Measurements from ENCODE around the gene MNAT1.

DNA sequence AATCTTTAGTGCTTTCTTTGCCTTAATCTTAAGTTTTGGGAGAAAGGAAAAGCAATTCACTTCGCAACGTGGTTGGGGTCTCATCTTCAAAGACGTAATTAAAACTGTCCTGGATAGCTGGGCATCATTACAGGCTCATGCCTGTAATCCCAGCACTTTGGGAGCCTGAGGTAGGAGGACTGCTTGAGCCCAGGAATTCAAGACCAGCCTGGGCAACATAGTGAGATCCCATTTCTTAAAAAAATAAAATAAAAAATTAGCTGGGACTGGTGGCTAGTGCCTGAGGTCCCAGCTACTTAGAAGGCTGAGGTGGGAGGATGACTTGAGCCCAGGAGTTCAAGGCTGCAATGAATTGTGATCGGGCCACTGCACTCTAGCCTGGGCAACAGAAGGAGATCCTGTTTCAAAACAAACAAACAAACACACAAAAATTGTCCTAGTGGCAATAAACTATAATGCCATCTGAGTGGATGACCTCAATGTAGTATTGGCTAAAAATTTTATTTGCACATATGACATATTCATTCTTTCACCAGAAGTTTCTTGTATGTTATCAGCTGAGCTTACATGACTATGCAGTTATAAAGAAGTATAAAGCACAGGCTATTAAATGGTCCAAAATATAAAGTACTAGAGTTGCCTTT is 1.6 kb upstream of the MNAT1 start:
- TF ChIP-seq RAD21 (IDR thresholded peaks at IDR 0.05; ENCODE audit: low read depth) (no peak), EP300 (IDR thresholded peaks at IDR 0.05; ENCODE audit: borderline replicate concordance) (no peak), CREB1 (IDR thresholded peaks at IDR 0.05; ENCODE audit: low read depth) (no peak)
- TF ChIP-seq, protein P1, sequence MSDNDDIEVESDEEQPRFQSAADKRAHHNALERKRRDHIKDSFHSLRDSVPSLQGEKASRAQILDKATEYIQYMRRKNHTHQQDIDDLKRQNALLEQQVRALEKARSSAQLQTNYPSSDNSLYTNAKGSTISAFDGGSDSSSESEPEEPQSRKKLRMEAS (IDR thresholded peaks at IDR 0.05) = no peak
